NCI-H1694 (cell line): Measurements from ENCODE around the gene NAXD.
A peak's percentile ranks its signal among the peaks of the same experiment; 100 is the strongest.
"Not testable (repeated sequence)": the region's sequence is repeated elsewhere in the genome, so short reads cannot be mapped to it uniquely, and the experiment has no call there.

Experiments
- DNase-seq: peaks from one replicate; lab custom pipeline; 2025; lab: John Stamatoyannopoulos, UW

The NAXD gene

DNA sequence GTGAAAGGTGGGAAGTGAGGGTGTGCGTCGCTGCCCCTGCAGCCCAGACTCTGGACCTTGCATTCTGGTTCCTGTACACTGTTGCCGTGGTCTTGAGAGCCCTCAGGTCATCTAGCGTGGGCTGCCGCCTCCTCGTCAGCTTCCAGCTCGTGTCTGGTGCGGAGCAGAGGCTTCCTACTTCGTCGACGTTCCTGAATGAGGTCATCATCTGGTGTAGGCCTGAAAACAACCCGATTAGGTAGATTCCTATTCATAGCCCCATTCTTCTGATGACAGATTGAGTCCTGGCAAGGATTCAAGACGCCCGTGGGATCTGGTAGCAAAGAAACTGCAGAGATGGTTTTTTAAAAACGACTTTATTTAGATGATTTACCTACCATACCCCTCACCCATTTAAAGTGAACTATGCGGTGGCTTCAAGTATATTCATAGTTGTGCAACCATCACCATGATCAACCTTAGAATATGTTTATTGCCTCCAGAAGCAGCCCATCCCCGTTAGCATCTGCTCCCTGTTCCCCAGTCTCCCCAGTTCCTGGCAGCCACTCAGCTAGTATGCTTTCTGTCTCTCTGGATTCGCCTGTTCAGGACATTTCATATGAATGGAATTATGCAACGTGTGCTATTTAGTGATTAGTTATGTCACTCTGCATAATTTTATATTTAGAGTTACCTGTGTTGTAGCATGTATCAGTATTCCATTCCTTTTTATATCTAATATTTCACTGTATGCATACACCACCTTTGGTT, 13.8 kb downstream of the NAXD start:
- no peak for DNase-seq

DNA sequence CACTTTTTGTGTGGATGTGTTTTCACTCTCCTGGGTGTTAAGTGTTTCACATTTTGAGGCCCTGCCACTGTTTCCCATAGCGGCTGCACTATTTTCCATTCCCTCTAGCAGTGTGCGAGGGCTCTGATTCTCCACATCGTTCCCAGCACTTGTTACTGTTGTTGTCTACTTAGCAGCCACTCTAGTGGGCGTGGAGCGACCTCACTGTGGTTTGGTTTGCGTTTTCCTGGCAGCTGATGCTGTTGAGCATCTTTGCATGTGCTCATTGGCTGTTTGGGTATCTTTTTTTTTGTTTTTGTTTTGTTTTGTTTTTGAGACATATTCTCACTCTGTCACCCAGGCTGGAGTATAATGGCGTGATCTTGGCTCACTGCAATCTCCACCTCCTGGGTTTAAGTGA, 14.4 kb downstream of the NAXD start:
- DNase-seq, result no peak

GRCh38 chr13:110630566-110631119, 15.3 kb downstream of the NAXD start:
- no peak for DNase-seq

DNA sequence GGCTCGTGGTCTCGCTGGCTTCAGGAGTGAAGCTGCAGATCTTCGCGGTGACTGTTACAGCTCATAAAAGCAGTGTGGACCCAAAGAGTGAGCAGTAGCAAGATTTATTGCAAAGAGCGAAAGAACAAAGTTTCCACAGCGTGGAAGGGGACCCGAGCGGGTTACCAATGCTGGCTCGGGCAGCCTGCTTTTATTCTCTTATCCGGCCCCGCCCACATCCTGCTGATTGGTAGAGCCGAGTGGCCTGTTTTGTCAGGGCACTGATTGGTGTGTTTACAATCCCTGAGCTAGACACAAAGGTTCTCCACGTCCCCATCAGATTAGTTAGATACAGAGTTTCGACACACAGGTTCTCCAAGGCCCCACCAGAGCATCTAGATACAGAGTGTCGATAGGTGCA, 16.9 kb downstream of the NAXD start:
- DNase-seq, result not testable (repeated sequence)

- DNase-seq, result no peak
These were observed 18.4 kb downstream of the NAXD start for GRCh38 chr13:110633776-110634175.

DNA sequence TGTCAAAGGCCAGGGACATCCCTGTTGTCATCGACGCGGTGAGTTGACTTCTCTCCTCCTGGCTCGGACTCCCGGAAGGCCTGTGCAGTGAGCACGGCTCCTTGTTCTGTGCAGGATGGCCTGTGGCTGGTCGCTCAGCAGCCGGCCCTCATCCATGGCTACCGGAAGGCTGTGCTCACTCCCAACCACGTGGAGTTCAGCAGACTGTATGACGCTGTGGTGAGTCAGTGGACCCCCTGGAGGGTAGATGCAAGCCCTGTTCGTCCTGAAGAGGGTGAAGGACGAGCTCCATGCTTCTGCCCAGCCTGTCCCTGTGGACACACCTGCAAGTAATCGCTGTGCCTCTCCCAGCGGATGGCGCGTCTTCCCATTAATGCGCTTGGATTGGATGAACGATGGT, 19.2 kb downstream of the NAXD start:
- no peak for DNase-seq

DNA sequence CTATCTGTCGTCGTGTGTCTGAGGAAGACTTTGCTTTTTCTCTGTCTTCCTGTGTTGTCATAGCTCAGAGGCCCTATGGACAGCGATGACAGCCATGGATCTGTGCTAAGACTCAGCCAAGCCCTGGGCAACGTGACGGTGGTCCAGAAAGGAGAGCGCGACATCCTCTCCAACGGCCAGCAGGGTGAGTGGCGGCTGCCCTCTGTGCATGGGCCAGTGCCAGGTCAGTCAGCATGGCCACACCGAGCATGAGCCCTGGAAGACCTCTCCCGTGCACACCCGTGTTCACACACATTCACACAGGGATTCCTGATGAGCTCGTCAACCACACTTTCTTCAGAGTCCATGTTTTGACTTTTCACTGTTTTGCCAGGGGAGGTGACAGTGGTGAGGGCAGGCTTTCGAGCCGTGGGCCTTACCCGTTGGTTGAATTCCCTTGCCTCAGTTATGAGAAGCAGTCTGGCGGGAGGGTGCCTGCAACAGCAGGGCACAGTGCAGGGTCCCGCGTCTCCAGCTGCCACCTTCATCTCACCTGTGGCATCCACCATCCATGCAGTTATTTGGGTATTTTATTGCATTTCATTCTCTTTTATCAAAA, 20.2 kb downstream of the NAXD start:
- no peak for DNase-seq

DNA sequence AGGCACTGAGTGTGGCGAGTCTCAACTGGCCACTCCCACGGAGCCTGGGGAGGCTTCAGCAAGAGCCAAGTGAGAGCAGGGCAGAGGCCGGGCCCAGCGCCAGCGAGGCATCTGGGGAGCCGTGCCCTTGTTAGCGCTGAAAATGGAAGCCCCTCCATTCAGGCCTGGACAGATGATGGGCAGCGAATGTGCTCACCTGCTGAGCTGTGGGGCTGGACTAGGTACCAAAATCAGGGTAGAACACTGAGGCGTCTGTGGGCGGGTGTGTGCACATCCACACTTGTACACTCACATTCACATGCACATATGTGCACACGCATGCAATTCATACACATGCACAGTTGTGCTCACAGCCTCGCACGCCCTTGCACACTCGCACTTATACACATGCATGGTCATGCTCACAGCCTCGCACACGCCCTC, 20.7 kb downstream of the NAXD start:
- no peak for DNase-seq

GRCh38 chr13:110636701-110637201, 21.4 kb downstream of the NAXD start:
- DNase-seq, result no peak

DNA sequence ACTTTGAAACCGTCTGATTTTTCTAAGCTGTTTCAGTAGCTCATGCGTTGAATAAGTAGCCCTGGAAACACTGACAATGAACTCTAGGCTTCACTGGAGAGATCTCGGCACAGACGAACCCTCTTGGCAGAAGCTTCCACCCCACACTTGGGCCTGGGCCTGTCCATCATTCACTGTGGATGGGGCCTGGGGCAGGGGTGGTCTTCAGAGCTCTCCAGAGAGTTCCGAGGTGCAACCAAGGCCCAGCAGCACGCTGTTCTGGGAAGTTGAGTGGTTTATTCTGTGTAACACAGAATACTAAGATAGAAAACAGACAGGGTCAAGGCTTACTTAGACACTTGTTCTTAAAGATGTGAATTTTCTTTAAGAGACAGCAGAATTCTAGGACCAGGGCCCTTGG, 21.9 kb downstream of the NAXD start:
- no peak for DNase-seq

GRCh38 chr13:110637747-110638146, 22.4 kb downstream of the NAXD start:
- DNase-seq, result no peak

- no peak for DNase-seq
These were observed 22.9 kb downstream of the NAXD start for GRCh38 chr13:110638257-110638656.

DNA sequence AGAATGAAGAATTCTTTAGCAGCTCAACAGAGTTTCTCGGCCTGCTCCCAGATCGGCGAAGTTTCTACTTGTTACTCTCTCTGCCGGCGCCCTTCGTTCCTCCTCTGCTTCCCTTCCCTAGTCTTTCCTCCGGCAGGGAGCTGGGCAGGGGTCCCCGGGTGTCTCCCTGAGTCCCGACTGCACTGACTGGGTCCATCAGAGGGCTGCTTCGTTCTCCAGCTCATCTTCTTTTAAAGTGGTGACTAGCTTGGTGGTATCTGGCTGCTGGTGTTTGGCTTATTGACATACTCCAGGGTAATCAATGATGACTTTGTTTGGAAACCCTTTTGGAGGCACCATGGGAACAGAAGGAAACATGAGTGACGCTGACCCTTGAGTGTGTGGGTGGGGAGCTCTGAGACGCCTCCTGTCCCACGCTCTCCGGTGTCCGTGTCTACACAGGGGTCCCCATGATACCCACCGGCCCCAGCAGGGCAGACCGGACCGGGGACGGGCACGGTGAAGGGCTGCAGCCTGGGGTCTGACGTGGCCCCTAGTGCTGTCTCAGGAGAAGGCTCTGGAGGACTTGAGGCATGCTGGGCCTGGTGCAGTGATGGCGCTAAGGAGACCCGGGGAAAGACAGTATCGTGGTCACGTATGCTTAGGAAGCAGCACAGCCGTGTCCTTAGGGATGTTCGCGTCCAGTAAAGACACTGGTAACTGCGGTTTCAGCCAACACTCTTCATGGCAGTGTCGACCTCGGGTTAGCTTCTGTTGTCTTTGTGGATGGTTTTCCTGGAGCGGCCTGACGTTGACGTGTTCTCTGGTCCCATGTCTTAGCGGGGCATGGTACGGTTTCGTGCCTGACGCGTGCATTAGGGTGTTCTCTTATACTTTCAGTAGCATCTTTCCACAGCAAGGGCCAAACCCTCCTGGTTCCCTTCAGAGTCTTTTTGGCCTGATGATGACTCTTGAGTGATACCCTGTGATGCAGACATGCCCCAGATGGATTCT, 23.8 kb downstream of the NAXD start:
- no peak for DNase-seq

- DNase-seq, result no peak
These were observed 24.6 kb downstream of the NAXD start for GRCh38 chr13:110639935-110640334.

DNA sequence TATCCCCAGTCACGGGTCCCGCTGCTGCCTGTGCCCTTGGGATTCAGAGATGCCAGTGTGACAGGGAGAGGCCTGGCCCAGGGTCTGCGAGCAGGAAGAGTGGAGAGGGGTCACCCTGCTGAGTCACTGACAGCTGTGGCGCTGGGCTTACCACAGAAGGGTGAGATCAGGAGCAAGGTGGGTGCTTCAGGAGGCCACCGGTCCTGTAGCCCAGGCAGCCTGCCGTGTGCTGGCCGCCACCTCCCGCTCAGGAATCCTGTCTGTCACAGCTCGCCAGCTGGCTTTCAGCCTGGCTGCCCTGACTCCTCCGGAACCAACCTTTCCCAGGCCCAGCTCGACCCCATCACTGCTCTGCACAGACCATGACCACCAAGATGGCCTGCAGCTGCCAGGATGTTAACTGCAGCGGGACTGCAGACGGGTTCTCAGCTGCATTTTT, 25.3 kb downstream of the NAXD start:
- no peak for DNase-seq

DNA sequence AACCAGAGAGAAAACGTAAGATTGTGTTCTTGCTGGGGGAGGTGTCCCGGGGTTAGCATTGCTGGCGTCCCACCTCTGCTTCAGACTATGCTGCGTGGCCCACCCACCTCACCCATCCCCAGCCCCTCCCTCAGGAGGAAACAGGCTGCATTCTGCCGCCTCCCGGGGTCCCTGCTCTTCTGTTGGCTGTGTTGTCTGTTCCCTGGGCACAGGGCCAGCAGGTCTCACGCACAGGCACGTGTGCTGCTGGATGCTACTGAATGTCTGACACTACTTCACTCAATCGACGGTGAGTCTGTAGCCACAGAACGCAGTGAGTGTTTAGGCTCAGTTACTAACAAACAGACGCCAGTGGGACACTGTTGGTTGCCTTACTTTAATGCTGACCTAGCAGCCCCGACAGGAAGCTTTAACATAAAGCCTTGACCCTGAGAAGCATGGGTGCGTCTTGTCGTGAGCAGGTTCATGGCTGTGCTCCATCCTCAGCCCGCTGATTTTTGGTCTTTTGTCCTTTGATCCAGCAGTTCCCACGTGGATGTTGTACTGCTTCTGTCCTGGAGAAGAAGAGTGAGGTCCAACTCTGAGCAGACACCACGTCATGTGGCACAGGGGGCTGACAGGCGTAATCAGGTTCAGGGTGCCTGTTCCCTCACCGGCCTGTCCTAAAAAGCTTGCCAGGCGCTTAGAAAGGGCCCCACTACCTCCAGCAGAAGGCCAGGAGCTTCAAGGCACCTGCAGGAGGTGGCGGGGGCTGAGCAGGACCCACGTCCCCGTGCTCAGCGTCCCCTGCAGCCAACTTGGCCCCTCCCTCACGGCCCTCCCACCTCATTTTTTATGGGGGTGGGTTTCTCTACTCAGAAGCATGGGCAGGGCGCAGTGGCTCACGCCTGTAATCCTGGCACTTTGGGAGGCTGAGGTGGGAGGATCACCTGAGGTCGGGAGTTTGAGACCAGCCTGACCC, 26.0 kb downstream of the NAXD start:
- peak; percentile 66 for DNase-seq

DNA sequence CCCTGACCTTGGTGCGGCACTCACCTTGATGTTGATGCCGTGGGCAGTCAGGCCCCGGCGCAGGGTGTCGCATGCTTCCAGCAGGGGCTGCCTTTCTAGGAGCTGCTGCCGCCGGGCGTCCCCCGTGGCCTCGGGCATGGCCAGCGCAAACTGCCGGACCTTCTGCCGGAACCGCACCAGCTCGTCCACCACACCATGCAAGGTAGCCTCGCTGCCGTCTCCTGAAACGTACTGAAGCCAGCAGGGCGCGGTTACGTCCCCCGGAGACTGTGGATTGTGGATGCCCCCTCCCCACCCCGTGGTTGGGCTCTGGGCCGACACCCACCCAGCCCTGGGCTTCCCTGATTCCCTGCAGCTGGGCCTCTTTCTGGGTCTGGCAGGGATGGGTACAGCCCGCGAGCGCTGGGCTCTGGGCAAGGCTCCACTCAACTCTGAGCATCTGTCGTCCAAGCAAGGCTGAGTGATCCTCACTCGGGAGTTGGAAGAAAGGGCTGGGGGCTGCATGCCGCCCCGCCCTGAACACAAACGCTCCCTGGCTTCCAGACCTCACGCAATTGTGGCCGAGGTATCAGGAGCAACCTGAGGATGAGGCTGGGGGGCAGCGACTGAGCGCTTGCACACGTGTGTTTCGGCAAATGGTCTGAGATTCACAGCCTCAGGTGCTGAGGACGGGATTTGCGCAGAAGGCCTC, 27.1 kb downstream of the NAXD start:
- no peak for DNase-seq

- DNase-seq, result no peak
These were observed 28.0 kb downstream of the NAXD start for GRCh38 chr13:110643324-110643723.

DNA sequence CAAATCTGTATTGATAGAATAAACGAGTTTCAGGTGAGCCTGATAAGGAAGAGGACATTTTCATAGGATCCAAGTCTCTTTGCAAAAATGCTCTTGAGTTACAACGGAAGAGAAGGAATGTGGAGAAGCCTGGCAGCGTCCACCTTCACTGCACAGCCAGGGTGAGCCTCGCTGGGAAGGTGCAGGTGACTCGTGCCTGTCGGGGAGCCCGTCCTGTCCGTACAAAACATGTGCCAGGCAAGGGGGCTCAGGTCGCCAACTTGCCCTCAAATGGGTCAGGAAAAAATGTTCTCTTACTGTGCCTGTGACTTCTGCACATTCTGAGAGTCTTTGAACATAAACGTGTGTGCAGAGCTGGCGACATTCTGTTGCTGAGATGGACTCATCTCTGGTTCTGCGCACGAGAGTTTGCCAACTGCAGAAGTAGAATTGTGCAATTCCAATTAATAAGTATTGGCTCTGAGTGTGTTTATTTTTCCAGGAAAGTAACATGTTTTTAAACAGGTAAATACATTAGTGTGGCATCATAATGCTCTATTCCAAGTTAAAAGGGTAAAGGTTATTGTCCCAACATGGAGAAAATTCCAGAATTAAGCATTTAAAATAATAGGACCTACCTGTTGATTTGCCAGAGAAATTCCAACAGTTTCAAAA, 28.6 kb downstream of the NAXD start:
- no peak for DNase-seq
